Glomerular visceral epithelial cell (primary cell): ENCODE measurements around the gene PALD1.

Source experiments
- DNase-seq: peaks from one replicate; pipeline ENCODE4 v3.0.0-alpha.2; 2016; ENCODE audit errors: extremely low spot score

Gene PALD1

GRCh38 chr10:70478191-70479164, at the start of gene PALD1:
Gene PALD1 (plus strand): TSS chr10:70478767. CDS start chr10:70525952, 47,185 bp downstream.
- no peak for DNase-seq

- DNase-seq, result no peak
These were observed 47.8 kb upstream of the PALD1 start for GRCh38 chr10:70430493-70431445.

GRCh38 chr10:70432101-70432500, 46.5 kb upstream of the PALD1 start:
- DNase-seq, result no peak

- no peak for DNase-seq
These were observed 45.9 kb upstream of the PALD1 start for GRCh38 chr10:70432561-70433263.

GRCh38 chr10:70433581-70434280, 44.8 kb upstream of the PALD1 start:
- DNase-seq, result no peak

GRCh38 chr10:70435241-70436085, 43.1 kb upstream of the PALD1 start:
- DNase-seq, result no peak

- DNase-seq, result no peak
These were observed 40.8 kb upstream of the PALD1 start for GRCh38 chr10:70437721-70438120.

- no peak for DNase-seq
These were observed 38.0 kb upstream of the PALD1 start for GRCh38 chr10:70440296-70441160.

- DNase-seq, result no peak
These were observed 37.2 kb upstream of the PALD1 start, which contains the start of gene NODAL for GRCh38 chr10:70441161-70441894. Gene NODAL (minus strand): TSS chr10:70441681. CDS start chr10:70441667, 14 bp downstream.

- no peak for DNase-seq
These were observed 36.7 kb upstream of the PALD1 start for GRCh38 chr10:70441895-70442309.

- DNase-seq, result no peak
These were observed 36.1 kb upstream of the PALD1 start for GRCh38 chr10:70442332-70442988.

GRCh38 chr10:70444744-70445143, 33.8 kb upstream of the PALD1 start:
- no peak for DNase-seq

GRCh38 chr10:70445718-70446657, 32.6 kb upstream of the PALD1 start:
- no peak for DNase-seq

GRCh38 chr10:70448236-70448635, 30.3 kb upstream of the PALD1 start:
- no peak for DNase-seq

GRCh38 chr10:70455213-70455630, 23.3 kb upstream of the PALD1 start:
- no peak for DNase-seq

GRCh38 chr10:70456164-70456563, 22.4 kb upstream of the PALD1 start:
- DNase-seq, result no peak
